GM19452 (cell line): ENCODE data around the gene AGBL5.

Experiments
- ATAC-seq: cut with Tn5 transposase; IDR thresholded peaks from one replicate; pipeline ENCODE4 v1.9.1; 2021; ENCODE audit not compliant: unreplicated experiment

AGBL5 gene

DNA sequence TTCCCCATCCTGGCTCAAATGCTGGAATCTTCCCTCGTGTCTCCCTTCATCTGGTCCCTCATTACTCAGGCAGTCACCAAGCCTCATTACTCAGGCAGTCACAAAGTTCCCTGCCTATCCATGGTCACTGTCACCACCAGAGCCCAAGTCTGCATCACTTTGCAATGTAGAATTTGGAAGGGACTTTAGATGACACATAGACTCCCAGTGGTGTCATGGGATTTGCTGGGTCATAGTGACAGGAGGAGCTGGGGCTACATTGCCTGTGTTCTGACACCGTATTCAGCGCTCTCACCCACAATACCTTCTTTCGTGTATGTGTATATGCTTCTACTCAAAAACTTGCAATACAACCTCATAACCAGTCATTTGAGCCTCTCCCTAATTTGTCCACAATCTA, 24.9 kb downstream of the AGBL5 start:
- no peak for ATAC-seq

DNA sequence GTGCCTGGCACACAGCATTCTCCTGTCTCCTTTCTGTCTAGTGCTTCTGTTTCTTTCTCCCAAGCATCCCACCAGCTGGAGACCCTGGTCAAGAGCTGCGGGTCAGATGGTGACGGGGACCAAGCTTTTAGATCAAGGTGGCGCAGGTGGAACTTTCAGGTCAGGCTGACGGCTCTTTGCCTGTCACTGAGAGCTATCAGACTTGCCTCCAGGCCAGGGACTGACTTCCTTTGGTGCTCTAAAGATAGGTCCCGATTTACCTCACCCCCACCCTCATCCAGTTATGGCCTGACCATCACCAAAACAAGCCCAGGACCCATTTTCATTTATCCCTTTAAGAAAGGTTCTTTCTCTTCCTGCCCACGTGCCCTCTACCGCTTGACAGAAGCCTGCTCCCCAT, 25.8 kb downstream of the AGBL5 start:
- no peak for ATAC-seq

DNA sequence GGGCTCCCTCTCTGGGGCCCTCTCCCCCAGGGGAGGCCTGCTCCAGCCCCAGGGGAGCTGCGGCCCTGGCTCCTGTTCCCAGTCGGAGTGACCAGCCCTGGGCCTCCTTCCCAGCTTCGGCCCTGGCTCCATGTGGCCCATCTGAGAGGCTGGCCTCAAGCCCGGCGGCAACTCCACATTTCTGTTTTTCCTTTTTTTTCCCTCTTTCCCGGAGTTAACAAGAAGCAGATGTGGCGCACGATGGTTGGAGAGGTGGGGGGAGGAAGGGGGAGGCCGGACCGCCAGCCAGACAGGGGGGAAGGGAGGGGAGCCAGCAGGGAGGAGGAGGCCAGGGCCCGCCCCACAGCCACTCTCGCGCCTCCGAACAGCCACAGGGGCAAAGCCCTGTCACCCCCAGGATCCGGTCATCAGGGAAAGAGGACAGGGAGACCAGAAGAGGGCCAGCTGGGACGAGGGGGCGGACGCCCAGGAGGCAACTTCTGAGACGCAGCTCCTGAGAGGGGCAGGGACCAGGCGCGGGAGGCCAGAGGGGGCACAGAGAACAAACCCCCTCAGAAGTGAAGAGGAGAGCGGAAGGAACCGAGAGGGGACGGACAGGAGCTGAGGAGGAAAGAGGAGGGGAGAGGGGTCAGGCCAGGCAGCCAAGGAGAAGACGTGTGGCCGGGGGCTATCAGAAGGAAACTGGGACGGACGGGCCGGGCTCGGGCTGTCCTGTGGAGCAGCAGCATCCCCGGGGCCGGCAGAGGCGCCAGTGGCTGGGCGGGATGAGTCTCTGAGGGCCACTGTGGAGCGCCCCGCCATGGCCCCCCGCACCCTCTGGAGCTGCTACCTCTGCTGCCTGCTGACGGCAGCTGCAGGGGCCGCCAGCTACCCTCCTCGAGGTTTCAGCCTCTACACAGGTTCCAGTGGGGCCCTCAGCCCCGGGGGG, 27.1 kb downstream of the AGBL5 start, which contains the start of gene EMILIN1:
Gene EMILIN1, plus strand, starts transcription at position 349 of the 928 bp plus-strand sequence. Its CDS starts 451 bp downstream, at position 800.
- no peak for ATAC-seq

DNA sequence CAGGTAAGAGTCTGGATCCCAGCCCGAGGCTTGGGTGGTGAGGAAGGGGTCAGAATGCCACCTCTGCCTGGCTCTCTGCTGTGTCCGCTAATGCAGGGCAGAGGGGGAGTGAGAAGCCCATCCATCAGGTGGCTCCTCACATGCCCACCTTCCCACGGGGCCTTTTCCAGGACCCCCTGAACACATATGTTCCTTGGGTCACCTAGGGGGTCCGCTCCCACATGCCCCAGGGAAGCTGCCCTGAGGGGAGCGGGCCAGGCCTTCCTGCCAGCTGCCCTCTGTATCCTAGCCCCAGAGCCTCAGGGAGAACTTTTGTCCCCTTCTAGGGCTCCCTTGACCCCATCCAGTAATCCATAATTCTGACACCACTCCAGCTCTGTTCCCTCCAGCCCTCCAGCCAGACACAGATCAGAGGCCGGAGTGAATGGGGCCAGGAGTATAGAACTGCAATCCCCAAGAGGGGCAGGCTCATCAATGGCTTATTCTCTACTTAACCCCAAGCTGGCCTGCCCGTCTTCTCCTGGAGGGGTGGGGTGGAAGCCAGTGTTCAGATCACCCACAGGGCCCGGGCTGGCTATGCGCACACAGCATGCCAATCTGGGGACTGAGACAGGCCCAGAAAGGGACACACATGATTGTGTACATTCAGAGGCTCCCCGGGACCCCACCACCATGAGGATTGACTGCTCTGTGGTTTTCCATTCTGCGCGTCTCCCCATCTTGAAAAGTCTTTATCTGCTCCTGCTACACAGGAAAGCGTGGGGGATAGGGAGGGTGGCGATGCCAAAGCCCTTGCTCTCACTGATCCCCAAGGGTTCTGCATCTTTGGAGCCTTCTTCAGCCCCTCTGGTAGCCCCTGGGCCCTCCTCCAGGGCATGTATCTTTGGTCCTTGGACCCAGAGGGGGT, 28.0 kb downstream of the AGBL5 start:
- ATAC-seq = no peak

DNA sequence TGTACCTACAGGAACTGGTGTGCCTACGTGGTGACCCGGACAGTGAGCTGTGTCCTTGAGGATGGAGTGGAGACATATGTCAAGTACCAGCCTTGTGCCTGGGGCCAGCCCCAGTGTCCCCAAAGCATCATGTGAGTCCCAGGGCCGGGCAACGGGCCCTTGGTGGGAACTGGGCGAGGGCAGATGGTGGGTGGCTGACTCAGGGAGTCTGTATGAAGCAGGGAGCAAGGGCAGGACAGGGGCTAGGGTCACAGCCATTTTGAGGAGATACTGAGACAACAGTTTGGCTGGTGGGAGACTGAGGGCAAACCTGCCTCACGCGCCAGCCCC, 28.6 kb downstream of the AGBL5 start:
- no peak for ATAC-seq

DNA sequence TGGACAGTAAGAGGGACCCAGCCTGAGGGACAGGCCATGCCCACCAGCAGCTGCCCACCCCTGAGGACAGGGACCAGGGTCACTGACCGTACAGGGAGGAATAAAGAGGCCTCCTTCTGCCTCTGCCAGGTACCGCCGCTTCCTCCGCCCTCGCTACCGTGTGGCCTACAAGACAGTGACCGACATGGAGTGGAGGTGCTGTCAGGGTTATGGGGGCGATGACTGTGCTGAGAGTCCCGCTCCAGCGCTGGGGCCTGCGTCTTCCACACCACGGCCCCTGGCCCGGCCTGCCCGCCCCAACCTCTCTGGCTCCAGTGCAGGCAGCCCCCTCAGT, 29.1 kb downstream of the AGBL5 start:
- ATAC-seq = no peak

DNA sequence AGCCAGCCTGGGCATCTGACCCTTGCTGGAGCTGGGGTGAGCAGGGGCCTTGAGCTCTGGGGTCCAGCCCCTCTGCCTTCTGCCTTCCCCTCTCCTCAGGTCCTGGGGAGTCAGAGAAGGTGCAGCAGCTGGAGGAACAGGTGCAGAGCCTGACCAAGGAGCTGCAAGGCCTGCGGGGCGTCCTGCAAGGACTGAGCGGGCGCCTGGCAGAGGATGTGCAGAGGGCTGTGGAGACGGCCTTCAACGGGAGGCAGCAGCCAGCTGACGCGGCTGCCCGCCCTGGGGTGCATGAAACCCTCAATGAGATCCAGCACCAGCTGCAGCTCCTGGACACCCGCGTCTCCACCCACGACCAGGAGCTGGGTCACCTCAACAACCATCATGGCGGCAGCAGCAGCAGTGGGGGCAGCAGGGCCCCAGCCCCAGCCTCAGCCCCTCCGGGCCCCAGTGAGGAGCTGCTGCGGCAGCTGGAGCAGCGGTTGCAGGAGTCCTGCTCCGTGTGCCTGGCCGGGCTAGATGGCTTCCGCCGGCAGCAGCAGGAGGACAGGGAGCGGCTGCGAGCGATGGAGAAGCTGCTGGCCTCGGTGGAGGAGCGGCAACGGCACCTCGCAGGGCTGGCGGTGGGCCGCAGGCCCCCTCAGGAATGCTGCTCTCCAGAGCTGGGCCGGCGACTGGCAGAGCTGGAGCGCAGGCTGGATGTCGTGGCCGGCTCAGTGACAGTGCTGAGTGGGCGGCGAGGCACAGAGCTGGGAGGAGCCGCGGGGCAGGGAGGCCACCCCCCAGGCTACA, 30.7 kb downstream of the AGBL5 start:
- no peak for ATAC-seq

DNA sequence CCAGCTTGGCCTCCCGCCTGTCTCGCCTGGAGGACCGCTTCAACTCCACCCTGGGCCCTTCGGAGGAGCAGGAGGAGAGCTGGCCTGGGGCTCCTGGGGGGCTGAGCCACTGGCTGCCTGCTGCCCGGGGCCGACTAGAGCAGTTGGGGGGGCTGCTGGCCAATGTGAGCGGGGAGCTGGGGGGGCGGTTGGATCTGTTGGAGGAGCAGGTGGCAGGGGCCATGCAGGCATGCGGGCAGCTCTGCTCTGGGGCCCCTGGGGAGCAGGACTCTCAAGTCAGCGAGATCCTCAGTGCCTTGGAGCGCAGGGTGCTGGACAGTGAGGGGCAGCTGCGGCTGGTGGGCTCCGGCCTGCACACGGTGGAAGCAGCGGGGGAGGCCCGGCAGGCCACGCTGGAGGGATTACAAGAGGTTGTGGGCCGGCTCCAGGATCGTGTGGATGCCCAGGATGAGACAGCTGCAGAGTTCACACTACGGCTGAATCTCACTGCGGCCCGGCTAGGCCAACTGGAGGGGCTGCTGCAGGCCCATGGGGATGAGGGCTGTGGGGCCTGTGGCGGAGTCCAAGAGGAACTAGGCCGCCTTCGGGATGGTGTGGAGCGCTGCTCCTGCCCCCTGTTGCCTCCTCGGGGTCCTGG, 31.4 kb downstream of the AGBL5 start:
- ATAC-seq = no peak

DNA sequence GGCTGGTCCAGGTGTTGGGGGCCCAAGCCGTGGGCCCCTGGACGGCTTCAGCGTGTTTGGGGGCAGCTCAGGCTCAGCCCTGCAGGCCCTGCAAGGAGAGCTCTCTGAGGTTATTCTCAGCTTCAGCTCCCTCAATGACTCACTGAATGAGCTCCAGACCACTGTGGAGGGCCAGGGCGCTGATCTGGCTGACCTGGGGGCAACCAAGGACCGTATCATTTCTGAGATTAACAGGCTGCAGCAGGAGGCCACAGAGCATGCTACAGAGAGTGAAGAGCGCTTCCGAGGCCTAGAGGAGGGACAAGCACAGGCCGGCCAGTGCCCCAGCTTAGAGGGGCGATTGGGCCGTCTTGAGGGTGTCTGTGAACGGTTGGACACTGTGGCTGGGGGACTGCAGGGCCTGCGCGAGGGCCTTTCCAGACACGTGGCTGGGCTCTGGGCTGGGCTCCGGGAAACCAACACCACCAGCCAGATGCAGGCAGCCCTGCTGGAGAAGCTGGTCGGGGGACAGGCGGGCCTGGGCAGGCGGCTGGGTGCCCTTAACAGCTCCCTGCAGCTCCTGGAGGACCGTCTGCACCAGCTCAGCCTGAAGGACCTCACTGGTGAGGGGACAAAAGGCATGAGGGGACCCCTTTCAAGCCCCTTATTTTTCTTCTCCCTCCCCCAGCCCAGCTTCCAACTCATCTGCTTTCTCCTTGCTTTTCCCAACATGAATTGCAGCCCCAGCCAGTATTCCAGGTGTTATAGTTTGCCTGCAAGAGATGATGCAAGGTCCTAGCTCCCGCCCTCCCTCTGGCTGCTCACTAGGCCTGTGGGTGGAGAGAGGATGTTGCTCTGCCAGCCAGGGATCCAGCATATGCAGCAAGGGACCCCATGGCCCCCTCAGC, 32.2 kb downstream of the AGBL5 start:
- ATAC-seq = no peak

DNA sequence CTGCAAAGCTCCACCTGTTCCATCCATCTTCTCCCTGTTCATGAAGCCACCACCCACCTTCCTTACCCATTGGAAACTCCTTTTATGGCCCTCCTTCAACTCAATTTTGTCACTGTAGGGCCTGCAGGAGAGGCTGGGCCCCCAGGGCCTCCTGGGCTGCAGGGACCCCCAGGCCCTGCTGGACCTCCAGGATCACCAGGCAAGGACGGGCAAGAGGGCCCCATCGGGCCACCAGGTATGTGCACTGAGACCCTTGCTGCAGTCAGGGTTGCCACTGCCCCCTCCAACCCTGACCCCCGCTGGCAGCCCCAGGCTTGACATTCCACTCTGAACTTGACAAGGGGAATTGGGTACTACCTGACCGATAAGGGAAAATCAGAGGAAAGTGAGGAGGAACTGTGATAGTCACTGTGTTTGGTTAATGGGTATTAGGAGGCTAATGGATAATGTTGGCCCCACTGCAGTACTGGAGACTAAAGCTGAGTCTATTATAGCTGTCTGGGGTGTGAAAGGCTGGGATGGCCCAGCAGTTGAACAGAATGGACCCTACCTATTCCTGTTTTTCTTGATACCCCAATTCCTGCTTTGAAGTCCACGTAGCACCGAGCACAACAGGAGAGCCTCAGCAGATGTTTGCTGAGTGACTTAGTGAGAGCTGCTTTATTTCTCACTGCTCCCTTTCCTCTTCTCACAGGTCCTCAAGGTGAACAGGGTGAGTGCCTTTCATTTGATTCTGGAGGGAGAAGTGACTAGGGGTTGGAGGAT, 33.0 kb downstream of the AGBL5 start:
- ATAC-seq = no peak

DNA sequence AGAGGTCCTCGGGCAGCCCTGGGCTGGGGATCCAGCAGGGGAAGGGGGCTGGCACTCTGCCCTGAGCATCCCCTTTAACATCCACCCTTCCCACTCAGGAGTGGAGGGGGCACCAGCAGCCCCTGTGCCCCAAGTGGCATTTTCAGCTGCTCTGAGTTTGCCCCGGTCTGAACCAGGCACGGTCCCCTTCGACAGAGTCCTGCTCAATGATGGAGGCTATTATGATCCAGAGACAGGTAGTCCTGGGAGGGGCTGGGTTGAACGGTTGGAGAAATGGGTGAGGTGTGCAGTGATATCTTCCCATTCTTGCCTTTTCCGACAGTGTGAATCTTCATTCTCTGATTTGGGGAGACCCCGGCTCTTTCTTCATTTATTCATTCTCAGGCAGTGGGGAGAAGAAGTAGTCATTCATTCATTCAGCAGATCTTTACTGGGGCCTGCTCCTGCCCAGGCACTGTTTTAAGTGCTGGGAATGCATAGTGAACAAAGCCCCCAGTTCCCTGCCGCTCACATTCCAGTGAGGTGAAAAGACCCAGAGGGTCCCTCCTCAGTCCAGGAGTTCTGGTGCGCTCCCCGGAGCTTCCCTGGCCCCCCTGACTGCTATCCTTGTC, 33.7 kb downstream of the AGBL5 start:
- ATAC-seq = no peak

DNA sequence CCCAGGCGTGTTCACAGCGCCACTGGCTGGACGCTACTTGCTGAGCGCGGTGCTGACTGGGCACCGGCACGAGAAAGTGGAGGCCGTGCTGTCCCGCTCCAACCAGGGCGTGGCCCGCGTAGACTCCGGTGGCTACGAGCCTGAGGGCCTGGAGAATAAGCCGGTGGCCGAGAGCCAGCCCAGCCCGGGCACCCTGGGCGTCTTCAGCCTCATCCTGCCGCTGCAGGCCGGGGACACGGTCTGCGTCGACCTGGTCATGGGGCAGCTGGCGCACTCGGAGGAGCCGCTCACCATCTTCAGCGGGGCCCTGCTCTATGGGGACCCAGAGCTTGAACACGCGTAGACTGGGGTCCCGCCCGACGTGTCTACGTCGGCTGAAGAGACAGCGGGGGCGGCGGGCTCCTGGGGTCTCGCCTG, 34.2 kb downstream of the AGBL5 start:
- ATAC-seq = peak; percentile 3

DNA sequence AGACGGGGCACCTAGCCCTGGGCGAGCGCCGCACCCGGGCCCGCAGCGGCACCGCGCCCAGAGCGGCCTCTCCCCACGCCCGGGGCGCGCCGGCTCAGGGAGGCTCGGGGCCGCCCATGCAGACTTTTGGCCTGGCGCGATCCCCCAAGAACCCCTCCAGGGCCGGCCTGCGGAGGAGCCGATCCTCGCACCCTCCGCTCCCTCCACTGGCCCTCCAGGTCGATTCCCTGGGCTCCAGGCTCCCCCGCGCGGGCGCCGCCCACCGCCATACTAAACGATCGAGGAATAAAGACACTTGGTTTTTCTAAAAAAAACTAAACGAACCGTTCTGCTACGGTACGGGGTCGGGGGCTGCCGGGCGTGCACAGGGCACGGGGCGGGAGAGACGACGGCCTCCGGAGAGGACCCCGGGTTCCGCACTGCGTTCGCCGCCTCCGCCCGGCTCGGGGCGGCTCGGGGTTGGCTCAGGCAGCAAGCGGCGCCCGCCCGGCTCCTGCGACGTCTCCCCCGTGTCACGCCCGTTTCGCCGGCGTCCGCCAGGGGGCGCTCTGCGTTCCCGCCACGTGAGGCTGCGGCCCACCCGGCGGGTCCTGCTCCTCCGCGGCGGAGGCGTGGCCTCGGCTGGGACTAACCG, 34.7 kb downstream of the AGBL5 start:
- peak; percentile 80 for ATAC-seq

DNA sequence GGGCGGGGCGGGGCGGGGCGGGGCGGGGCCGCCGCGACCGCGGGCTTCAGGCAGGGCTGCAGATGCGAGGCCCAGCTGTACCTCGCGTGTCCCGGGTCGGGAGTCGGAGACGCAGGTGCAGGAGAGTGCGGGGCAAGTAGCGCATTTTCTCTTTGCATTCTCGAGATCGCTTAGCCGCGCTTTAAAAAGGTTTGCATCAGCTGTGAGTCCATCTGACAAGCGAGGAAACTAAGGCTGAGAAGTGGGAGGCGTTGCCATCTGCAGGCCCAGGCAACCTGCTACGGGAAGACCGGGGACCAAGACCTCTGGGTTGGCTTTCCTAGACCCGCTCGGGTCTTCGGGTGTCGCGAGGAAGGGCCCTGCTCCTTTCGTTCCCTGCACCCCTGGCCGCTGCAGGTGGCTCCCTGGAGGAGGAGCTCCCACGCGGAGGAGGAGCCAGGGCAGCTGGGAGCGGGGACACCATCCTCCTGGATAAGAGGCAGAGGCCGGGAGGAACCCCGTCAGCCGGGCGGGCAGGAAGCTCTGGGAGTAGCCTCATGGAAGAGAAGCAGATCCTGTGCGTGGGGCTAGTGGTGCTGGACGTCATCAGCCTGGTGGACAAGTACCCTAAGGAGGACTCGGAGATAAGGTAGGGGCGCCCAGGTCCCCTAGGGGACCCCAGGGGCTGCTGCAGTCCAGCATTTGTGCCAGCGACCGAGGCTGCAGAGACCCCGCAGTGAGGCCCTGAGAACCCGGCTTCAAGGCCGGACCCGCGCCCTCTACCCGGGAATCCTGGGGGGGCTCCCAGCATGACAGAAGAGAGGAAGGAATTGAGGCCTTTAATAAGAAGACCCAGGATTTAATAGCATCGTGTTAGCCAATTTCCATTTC, 35.5 kb downstream of the AGBL5 start, which contains the start of gene KHK:
Gene KHK, plus strand, starts transcription at position 49 of the 870 bp plus-strand sequence. Its CDS starts 488 bp downstream, at position 537.
- ATAC-seq = peak; percentile 10

DNA sequence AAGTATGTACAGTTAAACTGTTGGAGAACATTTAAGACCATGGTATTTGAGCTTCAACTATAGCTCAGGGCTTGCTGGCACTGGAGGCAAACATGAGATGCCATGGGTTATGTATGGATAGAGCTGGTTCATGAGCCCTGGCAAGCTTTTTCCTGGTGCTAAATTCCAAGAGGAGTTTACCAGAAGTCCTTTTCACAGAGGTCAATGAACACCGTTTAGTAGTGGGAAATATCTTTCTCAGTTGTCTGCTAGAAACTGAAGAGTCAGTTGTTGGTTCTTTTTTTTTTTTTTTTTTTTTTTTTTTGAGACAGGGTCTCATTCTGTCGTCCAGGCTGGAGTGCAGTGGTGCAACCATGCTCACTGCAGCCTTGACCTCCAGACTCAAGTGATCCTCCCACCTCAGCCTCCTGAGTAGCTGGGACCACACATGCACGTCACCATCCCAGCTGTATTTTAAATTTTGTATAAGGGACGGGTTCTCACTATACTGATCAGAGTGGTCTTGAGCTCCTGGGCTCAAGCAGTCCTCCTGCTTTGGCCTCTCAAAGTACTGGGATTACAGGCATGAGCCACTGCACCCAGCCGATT, 36.4 kb downstream of the AGBL5 start:
- ATAC-seq = no peak

DNA sequence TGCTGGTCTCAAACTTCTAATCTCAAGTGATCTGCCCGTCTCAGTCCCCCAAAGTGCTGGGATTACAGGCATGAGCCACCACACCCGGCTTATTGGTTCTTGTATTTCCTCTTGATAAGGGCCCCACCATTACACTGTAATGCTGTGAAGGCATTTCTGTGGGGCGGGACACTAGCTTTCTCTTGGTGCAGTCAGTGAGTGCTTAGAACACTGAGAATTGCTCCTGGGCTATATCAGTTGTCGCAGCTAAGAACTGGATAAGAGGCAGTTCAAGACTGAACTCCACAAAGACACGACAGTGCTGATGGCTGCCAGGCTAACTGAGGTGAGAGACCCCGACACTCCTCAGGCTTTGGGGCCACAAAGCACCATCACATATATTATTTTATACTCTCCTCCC, 37.2 kb downstream of the AGBL5 start:
- no peak for ATAC-seq
